HEK293 (cell line): ENCODE results near the gene UFSP1.

Experiments
- FEZF1 ChIP-seq: fragments of 450-650 bp; formaldehyde crosslinking; IDR thresholded peaks from 2 replicates; pipeline ENCODE4 v1.5.1; 2016; ENCODE audit warnings: missing biosample characterization, missing genetic modification characterization
- GFI1B ChIP-seq: fragments of 450-650 bp; formaldehyde crosslinking; IDR thresholded peaks from 2 replicates; pipeline ENCODE4 v1.5.1; 2016; ENCODE audit warnings: missing biosample characterization, missing genetic modification characterization
- HOXA7 ChIP-seq: sonication (generic); formaldehyde crosslinking; IDR thresholded peaks from 2 replicates; pipeline ENCODE4 v1.8.1; 2022; ENCODE audit warnings: missing genetic modification reagents, borderline replicate concordance
- OVOL3 ChIP-seq: fragments of 450-650 bp; formaldehyde crosslinking; IDR thresholded peaks from 2 replicates; pipeline ENCODE4 v1.5.1; 2016; ENCODE audit warnings: missing biosample characterization, missing genetic modification characterization
- SALL2 ChIP-seq: fragments of 450-650 bp; formaldehyde crosslinking; IDR thresholded peaks from 2 replicates; pipeline ENCODE4 v1.5.0; 2017; ENCODE audit warnings: missing biosample characterization, mild to moderate bottlenecking, missing genetic modification characterization, borderline replicate concordance
- SP2 ChIP-seq: fragments of 450-650 bp; formaldehyde crosslinking; IDR thresholded peaks from 2 replicates; pipeline ENCODE4 v1.5.1; 2016; ENCODE audit warnings: missing biosample characterization, missing genetic modification characterization
- ZBTB48 ChIP-seq: fragments of 450-650 bp; formaldehyde crosslinking; IDR thresholded peaks from 2 replicates; pipeline ENCODE4 v1.5.1; 2016; ENCODE audit warnings: missing biosample characterization, missing genetic modification characterization
- ZFP69B ChIP-seq: fragments of 450-650 bp; formaldehyde crosslinking; IDR thresholded peaks from 2 replicates; pipeline ENCODE4 v1.5.1; 2016; ENCODE audit warnings: missing biosample characterization, missing genetic modification characterization
- ZNF112 ChIP-seq: fragments of 450-650 bp; formaldehyde crosslinking; IDR thresholded peaks from 2 replicates; pipeline ENCODE4 v1.5.0; 2017; ENCODE audit warnings: missing biosample characterization, missing genetic modification characterization
- ZNF221 ChIP-seq: fragments of 450-650 bp; formaldehyde crosslinking; IDR thresholded peaks from 2 replicates; pipeline ENCODE4 v1.5.1; 2017; ENCODE audit warnings: missing biosample characterization, missing genetic modification characterization, borderline replicate concordance
- ZNF248 ChIP-seq: fragments of 450-650 bp; formaldehyde crosslinking; IDR thresholded peaks from 2 replicates; pipeline ENCODE4 v1.5.1; 2017; ENCODE audit warnings: missing biosample characterization, missing genetic modification characterization
- ZNF266 ChIP-seq: fragments of 450-650 bp; formaldehyde crosslinking; IDR thresholded peaks from 2 replicates; pipeline ENCODE4 v1.5.1; 2016; ENCODE audit warnings: missing biosample characterization, missing genetic modification characterization, low read depth
- ZNF302 ChIP-seq: fragments of 450-650 bp; formaldehyde crosslinking; IDR thresholded peaks from 2 replicates; pipeline ENCODE4 v1.5.1; 2016; ENCODE audit warnings: missing biosample characterization, missing genetic modification characterization, low read depth
- ZNF350 ChIP-seq: fragments of 450-650 bp; formaldehyde crosslinking; IDR thresholded peaks from 2 replicates; pipeline ENCODE4 v1.5.0; 2017; ENCODE audit warnings: missing biosample characterization, mild to moderate bottlenecking, missing genetic modification characterization
- ZNF391 ChIP-seq: fragments of 450-650 bp; formaldehyde crosslinking; IDR thresholded peaks from 2 replicates; pipeline ENCODE4 v1.5.1; 2016; ENCODE audit warnings: low read depth, missing biosample characterization, missing genetic modification characterization, borderline replicate concordance
- ZNF416 ChIP-seq: fragments of 450-650 bp; formaldehyde crosslinking; IDR thresholded peaks from 2 replicates; pipeline ENCODE4 v1.5.1; 2016; ENCODE audit warnings: missing biosample characterization, missing genetic modification characterization
- ZNF544 ChIP-seq: fragments of 450-650 bp; formaldehyde crosslinking; IDR thresholded peaks from 2 replicates; pipeline ENCODE4 v1.5.0; 2017; ENCODE audit warnings: missing biosample characterization, missing genetic modification characterization
- ZNF549 ChIP-seq: fragments of 450-650 bp; IDR thresholded peaks from 2 replicates; pipeline ENCODE4 v1.5.1; 2018; ENCODE audit warnings: missing biosample characterization, missing genetic modification characterization, mild to moderate bottlenecking, inconsistent platforms, moderate library complexity
- ZNF585B ChIP-seq: fragments of 450-650 bp; formaldehyde crosslinking; IDR thresholded peaks from 2 replicates; pipeline ENCODE4 v1.5.1; 2016; ENCODE audit warnings: missing biosample characterization, missing genetic modification characterization
- ZNF621 ChIP-seq: fragments of 450-650 bp; formaldehyde crosslinking; IDR thresholded peaks from 2 replicates; pipeline ENCODE4 v1.5.1; 2017; ENCODE audit warnings: missing biosample characterization, missing genetic modification characterization
- ZNF670 ChIP-seq: fragments of 450-650 bp; formaldehyde crosslinking; IDR thresholded peaks from 2 replicates; pipeline ENCODE4 v1.5.1; 2016; ENCODE audit warnings: missing biosample characterization, missing genetic modification characterization, low read depth
- ZNF785 ChIP-seq: fragments of 450-650 bp; formaldehyde crosslinking; IDR thresholded peaks from 2 replicates; pipeline ENCODE4 v1.5.1; 2016; ENCODE audit warnings: missing biosample characterization, missing genetic modification characterization
- ZNF792 ChIP-seq: fragments of 450-650 bp; formaldehyde crosslinking; IDR thresholded peaks from 2 replicates; pipeline ENCODE4 v1.5.1; 2016; ENCODE audit warnings: missing biosample characterization, missing genetic modification characterization
- ZSCAN23 ChIP-seq: fragments of 450-650 bp; formaldehyde crosslinking; IDR thresholded peaks from 2 replicates; pipeline ENCODE4 v1.5.1; 2016; ENCODE audit warnings: missing biosample characterization, missing genetic modification characterization
- TF ChIP-seq, protein P1 (sequence below): fragments of 450-650 bp; formaldehyde crosslinking; conservative IDR thresholded peaks from 2 replicates; pipeline ENCODE4 v1.5.1; 2016; ENCODE audit warnings: low read depth, missing biosample characterization, missing genetic modification characterization
- TF ChIP-seq, protein P2 (sequence below): fragments of 450-650 bp; formaldehyde crosslinking; IDR thresholded peaks from 2 replicates; pipeline ENCODE4; 2016; ENCODE audit warnings: missing biosample characterization, missing genetic modification characterization
- TF ChIP-seq, protein P3 (sequence below): fragments of 450-650 bp; formaldehyde crosslinking; IDR thresholded peaks from 2 replicates; pipeline ENCODE4 v1.5.1; 2016; ENCODE audit warnings: missing biosample characterization, missing genetic modification characterization
- TF ChIP-seq, protein P4 (sequence below): fragments of 450-650 bp; formaldehyde crosslinking; IDR thresholded peaks from 2 replicates; pipeline ENCODE4 v1.5.1; 2016; ENCODE audit warnings: missing biosample characterization, missing genetic modification characterization

The UFSP1 gene

DNA sequence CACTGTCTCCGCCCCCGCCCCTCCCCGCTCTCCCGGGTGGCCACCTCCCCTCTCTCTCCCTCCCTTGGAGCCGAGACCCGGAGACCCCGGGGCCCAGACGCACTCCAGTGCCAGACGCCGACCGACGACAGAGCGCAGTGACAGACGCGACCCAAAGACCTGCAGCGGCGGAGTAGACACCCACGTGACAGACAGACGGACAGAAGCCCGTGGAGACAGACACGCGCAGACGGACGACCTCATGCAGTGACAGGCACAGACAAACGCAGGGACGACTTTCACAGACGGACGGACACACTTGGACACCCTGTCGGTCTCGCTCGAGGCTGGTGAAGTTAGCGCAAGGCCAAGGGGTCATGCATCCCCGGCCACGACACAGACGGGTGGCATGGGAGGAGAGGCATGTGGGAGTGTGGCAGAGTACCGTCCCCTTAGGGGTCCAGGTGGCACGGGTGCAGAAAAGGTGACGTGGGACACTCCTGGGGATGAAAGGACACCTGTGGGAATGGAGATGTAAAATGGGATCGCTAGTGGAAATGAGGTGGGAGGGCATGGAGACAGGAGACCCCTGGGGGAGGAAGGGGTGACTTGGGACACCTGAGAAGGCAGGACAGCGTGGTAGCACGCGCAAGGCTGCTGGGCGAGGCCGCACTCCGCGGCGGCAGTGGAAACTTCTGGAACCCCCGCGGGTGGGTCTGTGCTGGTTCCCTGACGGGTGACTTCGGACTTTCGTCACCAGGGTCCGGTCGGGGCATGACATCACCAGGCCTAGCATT lies 6.6 kb upstream of the UFSP1 start (continued):
- no peak for TF ChIP-seq ZNF221 (tag by site-specific recombination)
- no peak for TF ChIP-seq ZNF621 (tag by site-specific recombination)
- TF ChIP-seq FEZF1 = no peak
- TF ChIP-seq ZNF792 (tag by site-specific recombination) = peak; percentile 41; the same call in 1 of the 2 replicates
- TF ChIP-seq, protein P1, sequence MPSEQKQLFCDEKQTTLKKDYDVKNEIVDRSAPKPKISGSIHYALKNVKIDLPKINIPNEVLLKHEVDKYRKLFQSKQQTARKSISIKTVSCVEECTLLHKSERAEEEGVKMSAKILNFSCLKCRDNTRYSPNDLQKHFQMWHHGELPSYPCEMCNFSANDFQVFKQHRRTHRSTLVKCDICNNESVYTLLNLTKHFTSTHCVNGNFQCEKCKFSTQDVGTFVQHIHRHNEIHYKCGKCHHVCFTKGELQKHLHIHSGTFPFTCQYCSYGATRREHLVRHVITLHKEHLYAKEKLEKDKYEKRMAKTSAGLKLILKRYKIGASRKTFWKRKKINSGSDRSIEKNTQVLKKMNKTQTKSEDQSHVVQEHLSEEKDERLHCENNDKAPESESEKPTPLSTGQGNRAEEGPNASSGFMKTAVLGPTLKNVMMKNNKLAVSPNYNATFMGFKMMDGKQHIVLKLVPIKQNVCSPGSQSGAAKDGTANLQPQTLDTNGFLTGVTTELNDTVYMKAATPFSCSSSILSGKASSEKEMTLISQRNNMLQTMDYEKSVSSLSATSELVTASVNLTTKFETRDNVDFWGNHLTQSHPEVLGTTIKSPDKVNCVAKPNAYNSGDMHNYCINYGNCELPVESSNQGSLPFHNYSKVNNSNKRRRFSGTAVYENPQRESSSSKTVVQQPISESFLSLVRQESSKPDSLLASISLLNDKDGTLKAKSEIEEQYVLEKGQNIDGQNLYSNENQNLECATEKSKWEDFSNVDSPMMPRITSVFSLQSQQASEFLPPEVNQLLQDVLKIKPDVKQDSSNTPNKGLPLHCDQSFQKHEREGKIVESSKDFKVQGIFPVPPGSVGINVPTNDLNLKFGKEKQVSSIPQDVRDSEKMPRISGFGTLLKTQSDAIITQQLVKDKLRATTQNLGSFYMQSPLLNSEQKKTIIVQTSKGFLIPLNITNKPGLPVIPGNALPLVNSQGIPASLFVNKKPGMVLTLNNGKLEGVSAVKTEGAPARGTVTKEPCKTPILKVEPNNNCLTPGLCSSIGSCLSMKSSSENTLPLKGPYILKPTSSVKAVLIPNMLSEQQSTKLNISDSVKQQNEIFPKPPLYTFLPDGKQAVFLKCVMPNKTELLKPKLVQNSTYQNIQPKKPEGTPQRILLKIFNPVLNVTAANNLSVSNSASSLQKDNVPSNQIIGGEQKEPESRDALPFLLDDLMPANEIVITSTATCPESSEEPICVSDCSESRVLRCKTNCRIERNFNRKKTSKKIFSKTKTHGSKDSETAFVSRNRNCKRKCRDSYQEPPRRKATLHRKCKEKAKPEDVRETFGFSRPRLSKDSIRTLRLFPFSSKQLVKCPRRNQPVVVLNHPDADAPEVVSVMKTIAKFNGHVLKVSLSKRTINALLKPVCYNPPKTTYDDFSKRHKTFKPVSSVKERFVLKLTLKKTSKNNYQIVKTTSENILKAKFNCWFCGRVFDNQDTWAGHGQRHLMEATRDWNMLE (tag by site-specific recombination) = no peak
- TF ChIP-seq, protein P2, sequence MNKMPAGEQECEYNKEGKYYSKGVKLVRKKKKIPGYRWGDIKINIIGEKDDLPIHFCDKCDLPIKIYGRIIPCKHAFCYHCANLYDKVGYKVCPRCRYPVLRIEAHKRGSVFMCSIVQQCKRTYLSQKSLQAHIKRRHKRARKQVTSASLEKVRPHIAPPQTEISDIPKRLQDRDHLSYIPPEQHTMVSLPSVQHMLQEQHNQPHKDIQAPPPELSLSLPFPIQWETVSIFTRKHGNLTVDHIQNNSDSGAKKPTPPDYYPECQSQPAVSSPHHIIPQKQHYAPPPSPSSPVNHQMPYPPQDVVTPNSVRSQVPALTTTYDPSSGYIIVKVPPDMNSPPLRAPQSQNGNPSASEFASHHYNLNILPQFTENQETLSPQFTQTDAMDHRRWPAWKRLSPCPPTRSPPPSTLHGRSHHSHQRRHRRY (tag by site-specific recombination) = no peak
- TF ChIP-seq HOXA7 (CRISPR knock-in tag) = no peak
- no peak for TF ChIP-seq ZNF350 (tag by site-specific recombination)
- no peak for TF ChIP-seq ZNF670 (tag by site-specific recombination)
- peak; percentile 98 for TF ChIP-seq ZBTB48 (tag by site-specific recombination)
- TF ChIP-seq ZNF266 (tag by site-specific recombination) = no peak
- no peak for TF ChIP-seq ZNF544 (tag by site-specific recombination)
- TF ChIP-seq ZNF785 (tag by site-specific recombination) = 0 out of 2 replicates have a peak, but pooled peaks have one; percentile 9
- no peak for TF ChIP-seq ZNF585B (tag by site-specific recombination)
- TF ChIP-seq ZNF391 = no peak
- TF ChIP-seq ZNF112 (tag by site-specific recombination) = no peak
- no peak for TF ChIP-seq ZNF549 (tag by site-specific recombination)
- TF ChIP-seq OVOL3 = no peak
- TF ChIP-seq, protein P3, sequence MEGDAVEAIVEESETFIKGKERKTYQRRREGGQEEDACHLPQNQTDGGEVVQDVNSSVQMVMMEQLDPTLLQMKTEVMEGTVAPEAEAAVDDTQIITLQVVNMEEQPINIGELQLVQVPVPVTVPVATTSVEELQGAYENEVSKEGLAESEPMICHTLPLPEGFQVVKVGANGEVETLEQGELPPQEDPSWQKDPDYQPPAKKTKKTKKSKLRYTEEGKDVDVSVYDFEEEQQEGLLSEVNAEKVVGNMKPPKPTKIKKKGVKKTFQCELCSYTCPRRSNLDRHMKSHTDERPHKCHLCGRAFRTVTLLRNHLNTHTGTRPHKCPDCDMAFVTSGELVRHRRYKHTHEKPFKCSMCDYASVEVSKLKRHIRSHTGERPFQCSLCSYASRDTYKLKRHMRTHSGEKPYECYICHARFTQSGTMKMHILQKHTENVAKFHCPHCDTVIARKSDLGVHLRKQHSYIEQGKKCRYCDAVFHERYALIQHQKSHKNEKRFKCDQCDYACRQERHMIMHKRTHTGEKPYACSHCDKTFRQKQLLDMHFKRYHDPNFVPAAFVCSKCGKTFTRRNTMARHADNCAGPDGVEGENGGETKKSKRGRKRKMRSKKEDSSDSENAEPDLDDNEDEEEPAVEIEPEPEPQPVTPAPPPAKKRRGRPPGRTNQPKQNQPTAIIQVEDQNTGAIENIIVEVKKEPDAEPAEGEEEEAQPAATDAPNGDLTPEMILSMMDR = no peak; the same call in 1 of the 2 replicates
- no peak for TF ChIP-seq ZNF416 (tag by site-specific recombination)
- 0 out of 2 replicates have a peak, but pooled peaks have one; percentile 11 for TF ChIP-seq SALL2 (tag by site-specific recombination)
- TF ChIP-seq ZNF248 (tag by site-specific recombination) = no peak
- peak; percentile 45 for TF ChIP-seq ZFP69B (tag by site-specific recombination)
- TF ChIP-seq ZSCAN23 (tag by site-specific recombination) = peak; percentile 73; the same call in 1 of the 2 replicates
- no peak; the same call in none of the 2 replicates for TF ChIP-seq SP2
- TF ChIP-seq, protein P4, sequence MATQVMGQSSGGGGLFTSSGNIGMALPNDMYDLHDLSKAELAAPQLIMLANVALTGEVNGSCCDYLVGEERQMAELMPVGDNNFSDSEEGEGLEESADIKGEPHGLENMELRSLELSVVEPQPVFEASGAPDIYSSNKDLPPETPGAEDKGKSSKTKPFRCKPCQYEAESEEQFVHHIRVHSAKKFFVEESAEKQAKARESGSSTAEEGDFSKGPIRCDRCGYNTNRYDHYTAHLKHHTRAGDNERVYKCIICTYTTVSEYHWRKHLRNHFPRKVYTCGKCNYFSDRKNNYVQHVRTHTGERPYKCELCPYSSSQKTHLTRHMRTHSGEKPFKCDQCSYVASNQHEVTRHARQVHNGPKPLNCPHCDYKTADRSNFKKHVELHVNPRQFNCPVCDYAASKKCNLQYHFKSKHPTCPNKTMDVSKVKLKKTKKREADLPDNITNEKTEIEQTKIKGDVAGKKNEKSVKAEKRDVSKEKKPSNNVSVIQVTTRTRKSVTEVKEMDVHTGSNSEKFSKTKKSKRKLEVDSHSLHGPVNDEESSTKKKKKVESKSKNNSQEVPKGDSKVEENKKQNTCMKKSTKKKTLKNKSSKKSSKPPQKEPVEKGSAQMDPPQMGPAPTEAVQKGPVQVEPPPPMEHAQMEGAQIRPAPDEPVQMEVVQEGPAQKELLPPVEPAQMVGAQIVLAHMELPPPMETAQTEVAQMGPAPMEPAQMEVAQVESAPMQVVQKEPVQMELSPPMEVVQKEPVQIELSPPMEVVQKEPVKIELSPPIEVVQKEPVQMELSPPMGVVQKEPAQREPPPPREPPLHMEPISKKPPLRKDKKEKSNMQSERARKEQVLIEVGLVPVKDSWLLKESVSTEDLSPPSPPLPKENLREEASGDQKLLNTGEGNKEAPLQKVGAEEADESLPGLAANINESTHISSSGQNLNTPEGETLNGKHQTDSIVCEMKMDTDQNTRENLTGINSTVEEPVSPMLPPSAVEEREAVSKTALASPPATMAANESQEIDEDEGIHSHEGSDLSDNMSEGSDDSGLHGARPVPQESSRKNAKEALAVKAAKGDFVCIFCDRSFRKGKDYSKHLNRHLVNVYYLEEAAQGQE (tag by site-specific recombination) = peak; percentile 14; the same call in 1 of the 2 replicates
- TF ChIP-seq GFI1B (tag by site-specific recombination) = no peak
- no peak for TF ChIP-seq ZNF302
